Natural killer cell (primary cell): ENCODE measurements around the gene RPS8. TPM values are rescaled to one million over a fixed set of nuclear protein-coding genes. Genes with fewer than 3 reads are reported as not detected.
"Not testable (repeated sequence)": the region's sequence is repeated elsewhere in the genome, so short reads cannot be mapped to it uniquely, and the experiment has no call there.

ENCODE experiments used
- ATAC-seq, 3 donors: fragments of 150-1000 bp in 2 of 3; fragments of 200-7000 bp in 1 of 3; cut with Tn5 transposase; 1 replicate in 1 of 3; 2 replicates in 2 of 3; pipeline ENCODE4 v1.10.0; 2021; ENCODE audit warnings: mild to moderate bottlenecking in 2 of 3, moderate library complexity in 2 of 3
- DNase-seq, 2 donors: peaks; one replicate each; pipeline versions ENCODE4 v3.0.0 to v3.0.0-alpha.2; 2013 to 2021; ENCODE audit warnings: mixed read lengths in 1 of 2
- H3K27ac ChIP-seq: one replicate; pipeline ENCODE4 v1.5.1; 2013; ENCODE audit warnings: mild to moderate bottlenecking, low read length
- H3K27me3 ChIP-seq: one replicate; pipeline ENCODE4 v1.6.1; 2013; ENCODE audit warnings: low read length; ENCODE audit not compliant: control insufficient read depth, insufficient read depth
- H3K36me3 ChIP-seq: one replicate; pipeline ENCODE4 v1.6.1; 2013; ENCODE audit warnings: low read length; ENCODE audit not compliant: control insufficient read depth, insufficient read depth
- H3K4me1 ChIP-seq: one replicate; pipeline ENCODE4 v1.6.1; 2013; ENCODE audit warnings: low read length; ENCODE audit not compliant: control insufficient read depth, insufficient read depth
- H3K4me3 ChIP-seq: one replicate; pipeline ENCODE4 v1.5.1; 2013; ENCODE audit warnings: low read length
- H3K9me3 ChIP-seq: one replicate; pipeline ENCODE4 v1.6.1; 2013; ENCODE audit warnings: low read length; ENCODE audit not compliant: control insufficient read depth, insufficient read depth
- H3K27ac Mint-ChIP-seq, 2 donors: one replicate each; pipeline ENCODE4 v1.8.0; 2022; ENCODE audit warnings: mild to moderate bottlenecking in 2 of 2, mixed read lengths in 2 of 2, moderate library complexity in 1 of 2
- H3K27me3 Mint-ChIP-seq, 2 donors: one replicate each; pipeline ENCODE4 v1.8.0; 2022; ENCODE audit warnings: low read depth in 2 of 2, mixed read lengths in 2 of 2
- H3K36me3 Mint-ChIP-seq: one replicate; pipeline ENCODE4 v1.8.0; 2022; ENCODE audit warnings: mixed read lengths
- H3K4me1 Mint-ChIP-seq, 2 donors: one replicate each; pipeline ENCODE4 v1.8.0; 2022; ENCODE audit warnings: mixed read lengths in 2 of 2
- H3K4me3 Mint-ChIP-seq: one replicate; pipeline ENCODE4 v1.8.0; 2022; ENCODE audit warnings: mild to moderate bottlenecking, moderate library complexity, mixed read lengths
- H3K9me3 Mint-ChIP-seq, 2 donors: one replicate each; pipeline ENCODE4 v1.8.0; 2022; ENCODE audit warnings: mixed read lengths in 2 of 2
- CTCF ChIP-seq: fragments of 200-600 bp; IDR thresholded peaks from one replicate; pipeline ENCODE4 v1.8.0; 2022; ENCODE audit warnings: antibody characterized with exemption
- WGBS: methylation state at CpG from one replicate; pipeline ENCODE4 v1.1.7; 2013; ENCODE audit warnings: missing lambda C conversion rate; ENCODE audit not compliant: insufficient coverage; 5-methylcytosine and 5-hydroxymethylcytosine counted together
- intact Hi-C: fragments of 100-400 bp; cut with micrococcal nuclease; formaldehyde crosslinking; loops from one replicate; pipeline ENCODE4 v1.14.2; 2022
- total RNA-seq, 4 donors: library from RNA; stranded (reverse); fragments of 120-200 nt in 1 of 4; gene quantifications; one replicate each; pipeline versions ENCODE4 v1.2.3 to v1.2.4, GENCODE V29; 2013 to 2022

RPS8 gene
- total RNA-seq, 3 donors from 2014 or later (not counting 1 experiment from before 2014, with no cell fraction given) = 848 to 1,092 (median 1,009) TPM

- H3K9me3 ChIP-seq = no peaks in the 10 kb centered on the region
- peaks cover 21 to 25% of the 10 kb centered on the region in 2 donors for H3K4me1 Mint-ChIP-seq
- H3K4me3 ChIP-seq = no peak within 1 kb of the TSS
- H3K27ac ChIP-seq = no peak within 1 kb of the TSS
- H3K27me3 Mint-ChIP-seq = no peaks in the 10 kb centered on the region
- ATAC-seq = no peak
- no peak for DNase-seq
- WGBS = 89% methylated on average over 9 of the region's 9 CpGs
- no peaks in the 10 kb centered on the region for H3K9me3 Mint-ChIP-seq
- intact Hi-C loops = loop anchor here (5.0 kb wide), 1 partner anchor 49 kb away; no protein-coding TSS in a partner anchor
- no peak within 1 kb of the TSS for H3K27ac Mint-ChIP-seq
- H3K4me3 Mint-ChIP-seq = no peak within 1 kb of the TSS
- H3K36me3 ChIP-seq = no peaks in the 10 kb centered on the region
- no peaks in the 10 kb centered on the region for H3K36me3 Mint-ChIP-seq
- no peak for TF ChIP-seq CTCF
- H3K4me1 ChIP-seq = peaks cover 31% of the 10 kb centered on the region
- H3K27me3 ChIP-seq = no peaks in the 10 kb centered on the region
Observed at GRCh38 chr1:44788120-44788860, 12.9 kb downstream of the RPS8 start, which contains the start of gene BEST4. BEST4 (minus strand) TSS chr1:44788170; CDS start chr1:44787705, 465 bp downstream.

- no peaks in the 10 kb centered on the region for H3K36me3 ChIP-seq
- no peak overlapping the region for H3K4me3 ChIP-seq
- no peak overlapping the region for H3K27ac ChIP-seq
- Mint-ChIP-seq H3K4me3 (no peak overlapping the region), H3K27ac (no peak overlapping the region), H3K27me3 (no peaks in the 10 kb centered on the region), H3K9me3 (no peaks in the 10 kb centered on the region), H3K36me3 (no peaks in the 10 kb centered on the region), H3K4me1 (peaks cover 0 to 10% of the 10 kb centered on the region in 2 donors)
- ATAC-seq (no peak), DNase-seq (no peak)
- H3K27me3 ChIP-seq = no peaks in the 10 kb centered on the region
- 74% methylated on average over 7 of the region's 7 CpGs for WGBS
- TF ChIP-seq CTCF = no peak
- H3K9me3 ChIP-seq = no peaks in the 10 kb centered on the region
- H3K4me1 ChIP-seq = peaks cover 7% of the 10 kb centered on the region
- intact Hi-C loops = no loop called here
Observed at GRCh38 chr1:44790968-44791801, 15.8 kb downstream of the RPS8 start.

GRCh38 chr1:44792736-44793502, 17.6 kb downstream of the RPS8 start:
- Histone ChIP-seq H3K4me3 (no peak overlapping the region), H3K4me1 (no peaks in the 10 kb centered on the region), H3K27ac (no peak overlapping the region), H3K36me3 (no peaks in the 10 kb centered on the region), H3K27me3 (no peaks in the 10 kb centered on the region), H3K9me3 (no peaks in the 10 kb centered on the region)
- ATAC-seq (no peak), DNase-seq (no peak)
- intact Hi-C loops = no loop called here
- peaks cover 0 to 5% of the 10 kb centered on the region in 2 donors for H3K4me1 Mint-ChIP-seq
- no peak overlapping the region for H3K4me3 Mint-ChIP-seq
- TF ChIP-seq CTCF = no peak
- WGBS = 93% methylated on average over 9 of the region's 9 CpGs
- no peaks in the 10 kb centered on the region for H3K27me3 Mint-ChIP-seq
- H3K9me3 Mint-ChIP-seq = no peaks in the 10 kb centered on the region
- no peak overlapping the region for H3K27ac Mint-ChIP-seq
- no peaks in the 10 kb centered on the region for H3K36me3 Mint-ChIP-seq

- peaks cover 28% of the 10 kb centered on the region for H3K4me1 ChIP-seq
- Mint-ChIP-seq H3K4me1 (peaks cover 5 to 25% of the 10 kb centered on the region in 2 donors), H3K27ac (peak overlapping the region in 1 of 2 donors; percentile 66)
- H3K36me3 ChIP-seq, ATAC-seq, H3K27me3 Mint-ChIP-seq, H3K9me3 Mint-ChIP-seq, H3K36me3 Mint-ChIP-seq, H3K27me3 ChIP-seq, H3K4me3 Mint-ChIP-seq, DNase-seq, H3K27ac ChIP-seq, intact Hi-C loops, H3K4me3 ChIP-seq, H3K9me3 ChIP-seq: not testable (repeated sequence)
- 95% methylated on average over 6 of the region's 8 CpGs for WGBS
Observed at GRCh38 chr1:44797886-44798285, 22.5 kb downstream of the RPS8 start.
